ENCODE measurements around the gene SMIM30.

DNA sequence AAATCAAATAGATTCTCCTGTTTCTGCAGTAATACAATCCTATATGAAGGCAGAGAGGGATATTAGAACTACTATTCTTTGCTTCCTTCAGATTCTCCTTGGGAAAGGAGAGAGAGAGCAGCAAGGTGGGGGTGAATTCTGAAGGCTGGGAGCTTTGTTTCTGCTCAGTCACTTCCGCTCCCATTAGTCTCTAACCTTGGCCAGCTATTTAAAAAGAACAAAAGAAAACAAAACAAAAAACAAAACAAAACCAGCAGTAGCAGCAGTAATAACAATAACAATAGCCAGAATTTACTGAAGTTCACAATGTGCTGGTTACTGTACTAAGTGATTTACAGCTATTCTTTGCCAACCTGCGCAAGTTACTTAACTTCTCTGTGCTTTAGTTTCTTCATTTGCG, 41.7 kb downstream of the SMIM30 start:
- TF ChIP-seq POLR2A (IDR thresholded peaks at IDR 0.05): no peak
- TF ChIP-seq CTCF (IDR thresholded peaks at IDR 0.05): no peak
- no peak for TF ChIP-seq EP300 (IDR thresholded peaks at IDR 0.05)
